HG03460 (cell line): ENCODE measurements around the gene CAMK2B.

Source experiments
- ATAC-seq: cut with Tn5 transposase; IDR thresholded peaks from one replicate; pipeline ENCODE4 v1.9.1; 2021; ENCODE audit not compliant: unreplicated experiment

The CAMK2B gene

DNA sequence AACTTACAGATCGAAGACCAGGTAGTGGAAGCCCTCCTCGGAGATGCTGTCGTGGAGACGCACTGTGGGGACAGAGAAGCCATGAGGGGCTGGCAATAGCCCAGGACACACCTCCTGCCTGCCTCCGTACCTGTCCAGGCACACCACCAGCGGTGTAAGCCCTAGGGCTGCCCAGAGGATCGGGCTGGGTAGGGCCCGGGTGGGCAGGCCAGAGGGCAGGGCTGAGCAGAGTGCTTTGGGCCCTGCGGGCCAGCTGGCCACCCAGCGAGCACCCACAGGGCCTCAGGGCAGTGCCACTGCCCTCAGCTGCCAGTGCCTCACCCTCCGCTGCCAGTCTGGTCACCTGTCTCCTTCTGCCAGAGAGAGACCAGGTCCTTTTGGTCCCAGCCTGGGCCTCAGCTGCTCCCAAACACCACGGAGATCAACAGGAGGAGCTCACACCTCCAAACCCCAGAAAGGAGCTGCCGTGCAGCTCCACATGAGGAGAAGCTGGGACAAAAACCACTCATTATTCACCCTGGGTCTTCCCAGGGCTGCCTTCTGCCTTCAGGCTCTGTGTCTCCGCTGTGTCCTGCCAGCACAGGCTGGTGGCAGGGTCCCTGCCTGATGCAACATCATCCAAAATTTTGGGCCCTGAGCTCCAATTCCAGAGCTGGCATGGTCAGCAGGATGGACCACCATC is 66.4 kb downstream of the CAMK2B start:
- no peak for ATAC-seq

DNA sequence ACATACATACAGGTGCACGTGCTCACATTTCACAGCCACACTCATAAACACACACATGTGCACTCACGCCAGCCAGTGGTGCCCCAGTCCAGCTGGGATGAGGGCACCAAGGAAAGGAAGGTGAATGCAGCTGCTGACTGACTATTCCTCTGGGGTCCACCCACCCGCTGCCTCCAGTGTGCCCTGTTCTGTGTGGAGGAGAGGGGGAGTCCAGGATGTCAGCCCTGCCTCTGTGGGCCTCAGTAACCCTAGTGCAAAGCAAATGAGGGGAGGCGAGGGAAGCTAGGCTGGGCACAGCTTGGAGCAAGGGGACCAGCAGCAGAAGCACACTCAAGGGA is 67.0 kb downstream of the CAMK2B start:
- ATAC-seq = no peak

DNA sequence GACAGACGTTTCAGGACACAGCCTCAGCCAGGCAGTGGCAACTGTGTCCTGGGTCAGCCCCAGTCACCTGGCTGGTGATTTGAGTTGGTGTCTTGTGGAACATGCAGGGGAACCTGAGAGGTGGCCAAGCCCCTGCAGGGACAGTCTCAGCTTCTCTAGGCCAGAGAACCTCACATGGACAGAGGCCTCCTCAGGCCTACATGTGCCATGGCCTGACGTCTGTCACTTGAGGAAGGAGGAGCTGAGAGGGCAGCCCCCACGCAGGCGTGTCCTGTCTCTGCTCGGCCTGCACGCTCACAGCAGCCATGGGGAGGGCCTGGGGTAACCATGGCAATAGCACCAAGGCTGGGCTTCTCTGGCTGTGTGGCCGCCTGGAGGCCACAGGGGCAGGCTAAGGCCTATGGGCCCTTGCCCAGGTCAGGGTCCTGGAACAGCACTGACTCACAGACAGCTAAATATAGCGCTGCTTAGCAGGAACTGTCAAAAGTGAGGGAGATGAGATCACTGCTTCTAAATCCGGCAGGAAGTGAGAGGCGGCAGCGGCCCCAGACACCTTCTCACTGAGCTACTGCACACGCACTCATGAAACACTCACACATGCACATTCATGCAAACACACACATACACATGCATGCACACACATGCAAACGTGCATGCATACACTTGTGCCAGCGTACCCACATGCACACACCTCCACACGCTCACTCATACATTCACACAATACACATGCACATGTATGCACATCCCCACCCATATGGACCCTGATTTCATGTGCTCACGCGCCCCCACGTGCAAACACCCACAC is 67.6 kb downstream of the CAMK2B start:
- peak; percentile 86 for ATAC-seq

DNA sequence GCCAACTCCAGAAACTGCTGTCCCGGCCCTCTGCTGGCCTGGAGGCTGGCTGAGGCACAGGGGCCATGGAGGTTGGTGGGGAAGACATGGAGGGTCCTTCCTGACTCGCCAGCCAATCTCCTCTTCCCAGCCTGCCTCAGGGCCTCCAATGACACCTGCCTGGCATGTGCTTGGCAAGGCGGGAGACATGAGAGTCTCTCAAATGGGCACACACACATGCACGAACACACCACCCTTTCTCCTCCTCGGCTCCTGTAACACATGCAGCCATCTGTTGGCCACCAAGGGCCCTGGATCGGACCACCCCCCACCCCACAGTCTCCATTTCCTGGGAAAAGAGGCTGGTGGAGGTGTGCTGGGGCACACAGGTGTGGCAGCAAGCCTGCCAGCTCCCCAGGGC is 68.2 kb downstream of the CAMK2B start:
- no peak for ATAC-seq

DNA sequence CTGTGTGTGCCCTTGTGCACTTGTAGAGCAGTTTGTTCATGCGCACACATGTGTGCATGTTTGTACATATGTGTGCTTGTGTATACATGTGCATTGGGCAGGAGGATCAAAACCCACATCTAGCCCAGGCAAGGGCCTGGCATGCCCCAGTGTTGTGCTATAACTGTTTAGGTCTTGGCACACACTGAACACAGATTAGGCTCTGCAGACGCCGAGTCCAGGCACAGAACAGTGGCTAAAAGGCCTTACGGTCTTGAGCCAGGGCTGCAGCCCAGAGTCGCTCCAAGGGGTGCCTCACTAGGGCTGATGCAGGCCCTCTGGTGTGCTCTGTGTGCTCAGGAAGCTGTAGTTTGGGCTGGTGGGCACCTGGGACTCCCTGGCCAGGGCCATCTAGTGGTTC is 68.9 kb downstream of the CAMK2B start:
- ATAC-seq = no peak

DNA sequence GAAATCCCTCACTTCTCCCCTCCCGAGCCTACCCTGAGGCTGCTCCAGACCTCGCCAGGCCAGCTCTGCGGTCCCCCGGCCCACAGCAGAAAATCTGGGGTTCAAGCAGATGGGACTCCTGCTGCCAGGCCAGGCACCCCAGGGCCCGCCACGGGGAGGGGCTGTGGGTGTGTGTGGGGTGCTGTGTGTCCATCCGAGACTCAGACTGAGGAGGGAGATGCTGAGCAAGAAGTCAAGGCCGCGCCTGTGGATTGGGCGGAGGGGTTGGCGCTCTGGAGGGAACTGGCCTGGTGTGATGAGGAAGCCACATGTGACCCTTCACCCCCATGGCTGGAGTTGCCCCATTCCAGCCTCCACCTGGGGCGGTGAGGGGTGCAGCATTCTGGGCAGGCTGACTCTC is 73.5 kb downstream of the CAMK2B start:
- ATAC-seq = no peak

DNA sequence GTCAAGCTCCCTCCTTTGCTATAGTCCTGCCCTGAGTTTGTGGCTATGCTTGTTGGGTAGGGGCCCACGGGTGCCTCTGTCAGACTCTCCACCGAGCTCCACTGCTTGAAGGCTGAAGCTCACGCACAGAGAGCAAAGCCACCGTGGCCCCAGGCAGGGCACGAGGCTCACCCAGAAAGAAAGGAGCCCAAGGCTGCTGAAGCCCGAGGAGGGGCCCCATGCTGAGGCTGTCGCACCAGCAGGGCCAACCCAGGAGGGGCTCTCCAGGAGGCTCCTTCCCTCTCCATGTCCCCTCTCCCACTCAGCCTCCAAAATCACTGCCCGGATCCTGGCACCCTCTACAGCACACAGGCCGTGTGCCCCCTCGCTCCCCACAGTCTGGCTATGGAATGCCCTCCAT is 74.1 kb downstream of the CAMK2B start:
- ATAC-seq = no peak

DNA sequence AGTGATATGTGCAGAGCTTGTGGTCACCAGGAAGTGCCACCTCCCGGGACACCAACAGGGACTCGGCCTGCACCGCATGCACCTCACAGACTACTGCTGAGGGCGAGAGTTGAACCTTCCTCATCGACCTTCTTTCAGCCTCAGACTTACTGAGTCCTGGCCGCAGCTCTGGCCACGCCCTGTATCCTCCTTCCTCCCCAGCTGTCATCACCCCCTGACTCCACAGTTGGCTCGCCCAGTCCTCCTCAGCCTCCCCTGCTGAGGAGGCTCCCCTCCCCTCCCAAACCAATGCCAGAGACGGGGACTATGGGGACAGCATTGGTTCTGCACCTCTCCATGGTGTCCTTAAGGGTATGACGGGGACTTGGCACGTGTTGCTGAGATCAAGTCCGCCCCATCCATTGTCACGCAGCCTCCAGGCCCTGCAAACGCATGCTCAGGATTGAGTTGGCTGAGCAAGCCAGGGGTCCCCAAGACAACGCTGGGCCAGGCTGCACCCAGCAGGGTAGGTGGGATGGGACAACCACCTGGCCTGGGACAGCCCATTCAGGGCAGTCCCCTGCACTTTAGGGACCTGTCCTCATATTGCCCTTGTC is 75.7 kb downstream of the CAMK2B start:
- ATAC-seq = no peak

DNA sequence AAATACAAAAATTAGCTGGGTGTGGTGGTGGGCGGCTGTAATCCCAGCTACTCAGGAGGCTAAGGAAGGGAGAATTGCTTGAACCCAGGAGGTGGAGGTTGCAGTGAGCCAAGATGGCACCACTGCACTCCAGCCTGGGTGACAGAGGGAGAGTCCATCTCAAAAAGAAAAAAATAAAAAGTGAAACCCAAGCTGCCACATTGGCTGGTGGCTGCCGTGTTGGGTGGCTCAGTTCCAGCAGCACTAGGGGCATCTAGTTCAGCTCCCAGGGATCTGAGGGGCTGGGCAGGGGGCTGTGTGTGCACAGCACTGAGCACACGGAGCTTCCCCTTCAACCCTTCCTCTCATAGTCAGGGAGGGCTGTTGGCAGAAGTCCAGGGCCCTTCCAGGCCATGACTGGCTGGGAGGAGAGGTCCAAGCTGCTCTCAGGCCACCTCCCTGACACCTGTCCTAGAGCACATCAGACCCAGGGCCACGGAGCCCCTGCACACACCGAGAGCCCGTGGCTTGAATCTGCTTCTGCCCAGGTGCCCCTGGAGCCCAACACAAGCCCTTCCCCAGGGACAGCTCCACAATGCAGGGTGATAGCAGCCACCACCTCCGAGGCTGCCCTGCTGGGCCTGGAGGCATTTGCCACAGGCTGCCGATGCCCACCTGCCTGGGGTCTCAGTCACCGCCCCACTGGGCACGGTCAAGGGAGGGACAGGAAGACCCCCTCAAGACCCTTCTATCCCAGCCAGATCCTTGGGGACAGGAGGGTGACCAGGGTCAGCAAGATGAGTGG is 77.3 kb downstream of the CAMK2B start:
- no peak for ATAC-seq

DNA sequence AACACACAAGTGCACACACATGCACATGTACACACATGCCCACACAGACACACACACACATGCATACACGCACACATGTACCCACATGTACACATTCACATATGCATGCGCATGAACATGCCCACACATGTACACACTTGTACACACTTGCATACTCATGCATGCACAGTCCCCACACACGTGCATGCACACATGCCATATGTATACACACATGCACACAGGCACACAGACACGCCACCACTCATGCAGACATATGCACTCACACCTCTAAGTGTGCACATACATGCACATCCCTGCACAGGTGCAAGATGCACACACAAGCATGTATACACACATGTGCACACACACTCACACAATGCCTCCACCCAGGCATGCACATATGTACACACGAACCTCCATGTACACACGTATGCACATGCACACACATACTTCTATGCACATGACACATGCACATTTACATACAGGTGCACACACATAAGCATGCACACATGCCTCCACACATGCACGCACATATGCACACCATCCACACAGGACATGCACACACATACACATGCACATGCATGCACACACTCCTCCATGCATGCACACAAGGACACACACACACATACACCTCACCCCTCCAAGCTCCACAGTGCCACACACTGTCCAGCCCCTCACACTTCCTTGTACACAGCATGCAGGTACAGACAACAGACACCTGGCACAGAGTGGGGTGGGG is 78.8 kb downstream of the CAMK2B start:
- ATAC-seq = no peak

DNA sequence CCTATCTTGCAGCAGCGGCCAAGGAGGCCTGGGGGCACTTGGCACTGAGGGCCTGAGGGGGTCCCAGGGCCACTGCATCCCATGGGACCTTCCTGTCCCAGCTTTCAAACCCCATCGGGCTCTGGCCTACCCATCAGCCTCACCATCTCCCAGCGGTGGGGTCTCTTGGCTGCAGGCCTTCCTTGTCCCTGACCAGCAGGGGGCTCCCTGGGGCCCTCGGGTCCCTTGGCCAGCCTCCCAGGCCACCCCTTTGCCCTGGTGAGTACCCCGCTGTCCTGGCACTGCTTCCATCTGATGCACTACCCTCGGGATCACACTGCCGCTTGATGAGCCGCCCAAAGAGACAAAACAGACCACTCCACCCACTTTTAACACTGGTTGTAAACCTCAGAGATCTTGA is 81.1 kb downstream of the CAMK2B start:
- no peak for ATAC-seq

DNA sequence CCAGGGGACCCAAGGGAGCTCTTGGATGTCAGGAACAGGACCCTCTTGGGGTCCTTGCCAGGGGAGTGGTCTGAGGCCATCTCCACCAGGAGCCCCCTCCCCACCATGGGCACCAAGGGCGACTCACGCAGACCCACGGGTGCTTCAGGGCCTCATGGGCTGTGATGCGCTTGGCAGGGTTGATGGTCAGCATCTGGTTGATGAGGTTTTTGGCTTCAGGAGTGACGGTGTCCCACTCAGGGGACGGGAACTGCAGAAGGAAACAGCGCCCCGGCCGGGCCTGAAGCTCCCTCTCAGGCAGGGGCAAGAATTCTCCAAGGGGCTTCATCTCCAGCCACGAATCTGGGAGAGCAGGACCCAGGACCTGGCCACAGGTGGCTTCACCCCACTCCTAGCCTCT is 83.3 kb downstream of the CAMK2B start:
- no peak for ATAC-seq

DNA sequence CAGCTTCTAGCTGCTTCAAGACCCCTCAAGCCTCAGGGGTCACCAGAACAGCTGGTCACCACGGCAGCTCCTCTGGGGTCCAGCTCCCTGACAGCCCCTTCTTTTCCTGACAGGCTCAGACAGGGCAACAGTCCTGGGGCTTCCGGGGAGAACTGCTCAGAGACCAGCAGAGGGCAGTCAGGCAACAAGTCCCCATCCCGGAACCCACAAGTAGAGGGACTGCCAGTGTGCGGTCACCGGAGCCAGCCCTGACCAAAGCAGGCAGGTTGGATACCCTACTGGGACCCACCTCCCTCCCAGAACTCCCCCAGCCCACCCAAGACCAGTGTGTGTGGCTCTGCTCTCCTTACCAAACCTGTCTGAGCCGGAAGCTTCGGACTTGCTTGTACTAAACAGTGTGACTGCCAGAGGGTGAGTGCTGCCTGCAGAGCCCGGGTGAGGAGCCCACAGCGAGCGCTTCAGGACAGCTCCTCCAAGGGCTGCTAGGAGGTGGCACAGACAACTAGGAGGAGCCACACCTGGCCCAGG is 84.3 kb downstream of the CAMK2B start:
- ATAC-seq = peak; percentile 74

DNA sequence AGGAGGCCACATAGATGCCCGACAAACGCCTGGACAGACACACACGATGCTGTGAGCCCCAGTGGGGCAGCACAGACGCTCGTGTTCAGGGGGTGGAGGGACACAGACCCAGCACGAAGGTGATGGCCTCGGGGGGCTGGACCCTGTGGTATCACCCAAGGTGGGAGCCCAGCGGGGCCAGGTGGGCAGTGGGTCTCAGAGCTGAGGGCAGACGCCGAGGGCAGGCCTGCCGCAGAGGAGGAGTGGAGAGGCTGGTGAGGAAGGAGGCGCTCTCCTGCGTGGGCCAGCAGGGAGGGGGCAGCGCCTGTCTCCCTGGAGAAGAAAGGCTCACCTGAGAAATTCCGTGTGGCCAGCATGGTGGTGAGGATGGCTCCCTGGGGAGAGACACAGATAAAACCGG is 85.0 kb downstream of the CAMK2B start:
- ATAC-seq = no peak

DNA sequence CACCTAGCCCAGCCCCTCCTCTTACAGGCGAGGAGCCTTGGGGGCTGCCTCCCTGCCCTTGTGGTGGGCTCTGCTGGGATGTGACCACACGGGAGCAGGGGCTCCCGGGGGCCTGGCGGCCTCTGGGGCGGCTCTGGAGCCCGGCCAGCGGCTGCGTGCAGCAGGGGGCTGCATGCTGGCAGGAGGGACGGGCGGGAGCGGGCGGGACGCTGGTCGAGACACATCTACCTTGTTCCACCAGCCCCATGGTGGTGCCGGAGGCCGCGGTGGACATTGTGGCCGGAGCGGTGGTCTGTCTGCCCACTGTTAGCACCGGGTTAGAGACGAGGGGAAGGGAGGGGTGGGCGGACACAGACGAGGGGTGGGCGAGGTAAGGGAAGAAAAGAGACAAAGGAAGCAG is 86.0 kb downstream of the CAMK2B start:
- ATAC-seq = no peak

DNA sequence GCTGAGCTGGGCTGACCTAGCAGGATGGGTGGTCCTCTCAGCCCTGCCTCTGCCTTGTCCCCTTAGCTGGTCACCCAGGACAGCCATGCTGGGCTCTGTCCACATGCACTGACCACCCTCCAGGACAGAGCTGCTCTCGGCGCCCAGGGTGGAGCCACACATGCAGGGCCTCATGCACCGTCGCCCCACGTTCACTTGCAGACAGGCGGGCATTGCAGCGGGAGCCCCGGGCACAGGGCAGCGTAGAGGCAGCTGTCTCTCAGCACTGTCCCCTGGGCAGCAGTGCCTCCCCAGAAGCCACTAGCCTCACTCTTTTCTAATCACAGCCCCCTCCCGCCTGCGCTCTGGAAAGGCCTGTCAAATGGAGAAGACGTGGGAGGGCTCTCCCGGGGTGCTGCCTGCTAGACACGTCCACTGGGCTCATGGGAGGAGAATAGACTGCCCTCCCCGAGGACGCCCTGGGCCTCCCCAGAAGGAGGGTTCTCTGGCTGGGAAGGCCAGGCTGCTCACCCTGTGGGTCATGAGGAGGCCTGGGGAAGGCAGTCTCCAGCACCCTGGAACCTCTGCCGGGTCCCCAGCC is 87.2 kb downstream of the CAMK2B start:
- ATAC-seq = no peak

DNA sequence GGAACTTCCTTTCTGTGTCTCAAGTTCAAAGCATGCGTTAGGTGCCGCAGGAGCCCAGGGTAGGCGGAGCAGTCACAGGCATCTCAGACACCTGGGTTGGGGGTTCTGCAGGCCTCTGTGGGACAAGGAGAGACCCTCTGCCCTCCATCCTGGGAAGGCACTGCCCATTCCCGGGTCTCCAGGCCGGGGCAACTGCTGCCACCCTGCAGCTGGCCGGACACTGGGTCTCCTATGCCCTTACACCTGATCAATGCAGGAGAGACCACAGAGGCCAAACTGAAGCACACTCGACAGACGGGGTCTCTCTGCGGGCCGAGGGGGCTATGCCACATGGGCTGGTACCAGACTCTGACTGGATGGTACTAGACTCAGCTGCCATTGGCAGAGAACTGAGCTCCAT is 87.7 kb downstream of the CAMK2B start:
- ATAC-seq = no peak

DNA sequence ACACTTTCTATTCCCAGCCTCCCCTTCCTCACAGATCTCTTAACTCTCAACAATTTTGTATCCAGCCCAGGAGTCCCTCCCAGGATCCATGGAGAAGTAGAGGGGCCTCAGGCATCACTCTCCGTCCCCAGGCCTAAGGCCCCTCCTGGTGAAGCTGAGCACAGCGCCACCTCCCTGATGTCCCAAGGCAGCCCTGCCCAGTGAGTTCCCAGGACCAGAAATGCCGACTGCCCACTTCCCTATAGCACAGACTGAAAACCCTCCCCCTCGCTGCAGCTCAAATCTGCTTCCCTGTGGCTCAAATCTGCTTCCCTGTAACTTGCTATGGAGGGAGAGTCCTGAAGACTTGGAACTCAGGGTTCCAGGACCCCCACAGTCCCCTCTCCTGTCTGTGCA is 89.1 kb downstream of the CAMK2B start:
- ATAC-seq = no peak

DNA sequence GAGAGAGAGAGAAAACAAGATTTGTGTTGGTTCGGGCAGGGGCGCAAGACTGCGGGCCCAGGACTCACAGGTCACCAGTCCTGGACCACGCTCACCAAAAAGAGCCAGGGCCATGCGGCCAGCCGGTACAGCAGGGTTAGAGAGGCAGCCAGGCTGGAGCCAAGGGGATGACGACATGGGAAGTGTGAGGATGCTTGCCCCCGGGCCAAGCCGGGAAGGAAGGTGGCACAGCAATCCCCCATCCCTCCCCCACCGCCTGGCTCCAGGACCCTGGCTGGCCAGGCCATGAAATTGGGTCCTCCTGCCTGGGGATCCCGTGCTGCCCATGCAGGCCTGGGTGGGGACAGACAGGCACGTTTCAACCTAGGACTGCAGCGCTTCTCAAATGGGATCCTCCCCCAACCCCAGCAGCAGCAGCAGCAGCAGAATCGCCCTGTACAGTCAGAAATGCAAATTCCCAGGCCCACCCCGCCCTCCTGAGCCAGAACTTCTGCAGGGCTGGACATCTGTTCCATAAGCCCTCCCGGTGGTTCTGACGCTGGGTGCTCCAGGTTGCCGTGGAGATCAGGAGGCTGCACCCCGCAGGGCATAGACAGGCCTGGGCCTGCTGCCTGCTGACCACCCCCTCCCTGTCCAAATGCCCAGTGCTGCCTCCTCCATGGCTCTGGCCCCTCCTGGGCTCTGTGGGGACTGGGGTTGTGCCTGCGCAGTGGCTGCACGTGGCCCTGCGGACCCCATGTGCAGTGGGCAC is 89.6 kb downstream of the CAMK2B start:
- no peak for ATAC-seq

DNA sequence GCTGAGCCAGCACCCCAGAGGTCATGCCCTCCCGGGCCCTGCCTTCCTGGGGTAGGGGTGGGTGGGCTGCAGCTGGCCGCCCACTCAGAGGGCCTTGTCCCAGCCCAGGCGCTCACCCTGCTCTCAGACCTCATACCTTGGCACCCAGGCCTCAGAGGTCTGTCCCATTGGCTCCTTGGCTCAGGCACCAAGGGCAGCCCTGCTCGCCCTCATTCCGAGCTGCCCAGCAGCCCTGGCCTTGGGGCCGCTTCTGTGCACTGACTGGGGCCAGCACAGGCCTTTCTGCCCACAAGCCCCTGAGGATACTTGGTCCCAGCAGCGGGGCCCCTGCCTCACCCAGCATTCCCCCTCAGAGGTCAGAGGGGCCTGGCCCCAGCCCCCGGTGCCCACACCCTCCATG is 90.3 kb downstream of the CAMK2B start:
- ATAC-seq = no peak
